GM19395 (cell line): ENCODE results near the gene PIK3R1.

Source experiments
- ATAC-seq: cut with Tn5 transposase; IDR thresholded peaks from one replicate; pipeline ENCODE4 v1.9.1; 2021; ENCODE audit warnings: mild to moderate bottlenecking, moderate library complexity; ENCODE audit not compliant: unreplicated experiment

Gene PIK3R1

GRCh38 chr5:68348447-68349222 is 133.1 kb downstream of the PIK3R1 start:
- no peak for ATAC-seq

GRCh38 chr5:68350176-68350575 is 134.6 kb downstream of the PIK3R1 start:
- ATAC-seq, result no peak
